HG03139 (cell line): ENCODE measurements around the gene DHRS1.
A peak's percentile ranks its signal among the peaks of the same experiment; 100 is the strongest.

ENCODE experiments used
- ATAC-seq: cut with Tn5 transposase; IDR thresholded peaks from one replicate; pipeline ENCODE4 v1.9.1; 2021; ENCODE audit not compliant: unreplicated experiment

DHRS1 gene

GRCh38 chr14:24285351-24285750 lies 14.2 kb downstream of the DHRS1 start:
- no peak for ATAC-seq

GRCh38 chr14:24284501-24285035 lies 15.0 kb downstream of the DHRS1 start:
- no peak for ATAC-seq

GRCh38 chr14:24283796-24284460 lies 15.7 kb downstream of the DHRS1 start:
- no peak for ATAC-seq

GRCh38 chr14:24282736-24283135 lies 16.8 kb downstream of the DHRS1 start:
- no peak for ATAC-seq

GRCh38 chr14:24281636-24282035 lies 17.9 kb downstream of the DHRS1 start:
- ATAC-seq = no peak

GRCh38 chr14:24280797-24281460 lies 18.7 kb downstream of the DHRS1 start:
- ATAC-seq = no peak

GRCh38 chr14:24279301-24280186 lies 20.0 kb downstream of the DHRS1 start:
- ATAC-seq = no peak

- no peak for ATAC-seq
These were observed 21.2 kb downstream of the DHRS1 start for GRCh38 chr14:24278424-24278823.

GRCh38 chr14:24277606-24278321 lies 21.8 kb downstream of the DHRS1 start:
- no peak for ATAC-seq

GRCh38 chr14:24277071-24277470 lies 22.5 kb downstream of the DHRS1 start:
- no peak for ATAC-seq

- ATAC-seq = no peak
These were observed 25.5 kb downstream of the DHRS1 start for GRCh38 chr14:24274101-24274543.

- ATAC-seq = no peak
These were observed 26.1 kb downstream of the DHRS1 start for GRCh38 chr14:24273422-24273998.

- no peak for ATAC-seq
These were observed 27.1 kb downstream of the DHRS1 start for GRCh38 chr14:24272467-24272866.

- no peak for ATAC-seq
These were observed 27.7 kb downstream of the DHRS1 start for GRCh38 chr14:24271834-24272263.

- ATAC-seq = peak; percentile 82
These were observed 28.3 kb downstream of the DHRS1 start, which contains the start of gene RABGGTA for GRCh38 chr14:24271134-24271833. Gene RABGGTA, minus strand, starts transcription at chr14:24271597. Its CDS starts 482 bp downstream, at chr14:24271115.

- no peak for ATAC-seq
These were observed 28.9 kb downstream of the DHRS1 start for GRCh38 chr14:24270537-24271133.

GRCh38 chr14:24269910-24270536 lies 29.6 kb downstream of the DHRS1 start:
- no peak for ATAC-seq

- no peak for ATAC-seq
These were observed 30.2 kb downstream of the DHRS1 start for GRCh38 chr14:24269368-24269767.

- ATAC-seq = no peak
These were observed 31.4 kb downstream of the DHRS1 start for GRCh38 chr14:24268225-24268624.
